ENCODE data around the gene CRHR2. TPM values are rescaled to one million over a fixed set of nuclear protein-coding genes. Genes with fewer than 3 reads are reported as not detected.

CRHR2 gene
- total and polyA plus RNA-seq, 9 donors, result 0.40 to 3.5 (median 1.9) TPM

- 72% methylated on average over 7 of the region's 8 CpGs for WGBS (ENCODE audit: insufficient coverage)
- no peaks in the 10 kb centered on the region for H3K9me3 ChIP-seq (replicated peaks; ENCODE audit: control insufficient read depth, low read depth, low read length)
- H3K4me1 ChIP-seq (ENCODE audit: control insufficient read depth, insufficient read depth, low read length), result peaks cover 8% of the 10 kb centered on the region
- H3K36me3 ChIP-seq (ENCODE audit: control insufficient read depth, insufficient read depth, low read length), result no peaks in the 10 kb centered on the region
- DNase-seq, result no peak
- no peak overlapping the region for H3K4me3 ChIP-seq (ENCODE audit: low read length)
- H3K27ac ChIP-seq (ENCODE audit: low read length), result no peak overlapping the region
- H3K27me3 ChIP-seq (ENCODE audit: control insufficient read depth, insufficient read depth, low read length), result peaks cover 3% of the 10 kb centered on the region
These were observed 17.2 kb downstream of the CRHR2 start for GRCh38 chr7:30665043-30665442.

- H3K4me1 ChIP-seq (ENCODE audit: control insufficient read depth, insufficient read depth, low read length), result peaks cover 8% of the 10 kb centered on the region
- no peaks in the 10 kb centered on the region for H3K36me3 ChIP-seq (ENCODE audit: control insufficient read depth, insufficient read depth, low read length)
- WGBS (ENCODE audit: insufficient coverage), result 84% methylated on average over 2 of the region's 2 CpGs
- no peak overlapping the region for H3K27ac ChIP-seq (ENCODE audit: low read length)
- H3K9me3 ChIP-seq (replicated peaks; ENCODE audit: control insufficient read depth, low read depth, low read length), result no peaks in the 10 kb centered on the region
- no peak overlapping the region for H3K4me3 ChIP-seq (ENCODE audit: low read length)
- no peak for DNase-seq
- peaks cover 3% of the 10 kb centered on the region for H3K27me3 ChIP-seq (ENCODE audit: control insufficient read depth, insufficient read depth, low read length)
These were observed 17.9 kb downstream of the CRHR2 start for GRCh38 chr7:30664184-30664885.

- no peak for DNase-seq
- Histone ChIP-seq H3K36me3 (ENCODE audit: control insufficient read depth, insufficient read depth, low read length) (no peaks in the 10 kb centered on the region), H3K9me3 (replicated peaks; ENCODE audit: control insufficient read depth, low read depth, low read length) (no peaks in the 10 kb centered on the region), H3K4me1 (ENCODE audit: control insufficient read depth, insufficient read depth, low read length) (peaks cover 8% of the 10 kb centered on the region), H3K27me3 (ENCODE audit: control insufficient read depth, insufficient read depth, low read length) (peaks cover 3% of the 10 kb centered on the region), H3K4me3 (ENCODE audit: low read length) (no peak overlapping the region), H3K27ac (ENCODE audit: low read length) (no peak overlapping the region)
- WGBS (ENCODE audit: insufficient coverage), result 50% methylated on average over 2 of the region's 4 CpGs
These were observed 18.8 kb downstream of the CRHR2 start for GRCh38 chr7:30663414-30663813.

- no peaks in the 10 kb centered on the region for H3K9me3 ChIP-seq (replicated peaks; ENCODE audit: control insufficient read depth, low read depth, low read length)
- H3K4me1 ChIP-seq (ENCODE audit: control insufficient read depth, insufficient read depth, low read length), result peaks cover 8% of the 10 kb centered on the region
- WGBS (ENCODE audit: insufficient coverage), result 91% methylated on average over 7 of the region's 9 CpGs
- H3K27ac ChIP-seq (ENCODE audit: low read length), result no peak overlapping the region
- no peak overlapping the region for H3K4me3 ChIP-seq (ENCODE audit: low read length)
- peaks cover 3% of the 10 kb centered on the region for H3K27me3 ChIP-seq (ENCODE audit: control insufficient read depth, insufficient read depth, low read length)
- DNase-seq, result no peak
- H3K36me3 ChIP-seq (ENCODE audit: control insufficient read depth, insufficient read depth, low read length), result no peaks in the 10 kb centered on the region
These were observed 19.8 kb downstream of the CRHR2 start for GRCh38 chr7:30662431-30662939.

- no peak for DNase-seq
- no peak overlapping the region for H3K4me3 ChIP-seq (ENCODE audit: low read length)
- H3K27ac ChIP-seq (ENCODE audit: low read length), result no peak overlapping the region
- H3K4me1 ChIP-seq (ENCODE audit: control insufficient read depth, insufficient read depth, low read length), result peaks cover 8% of the 10 kb centered on the region
- H3K36me3 ChIP-seq (ENCODE audit: control insufficient read depth, insufficient read depth, low read length), result no peaks in the 10 kb centered on the region
- WGBS (ENCODE audit: insufficient coverage), result 95% methylated on average over 4 of the region's 6 CpGs
- peaks cover 3% of the 10 kb centered on the region for H3K27me3 ChIP-seq (ENCODE audit: control insufficient read depth, insufficient read depth, low read length)
- no peaks in the 10 kb centered on the region for H3K9me3 ChIP-seq (replicated peaks; ENCODE audit: control insufficient read depth, low read depth, low read length)
These were observed 20.3 kb downstream of the CRHR2 start for GRCh38 chr7:30661926-30662325.

- H3K27me3 ChIP-seq (ENCODE audit: control insufficient read depth, insufficient read depth, low read length), result peaks cover 3% of the 10 kb centered on the region
- H3K4me1 ChIP-seq (ENCODE audit: control insufficient read depth, insufficient read depth, low read length), result peaks cover 8% of the 10 kb centered on the region
- no peak for DNase-seq
- no peak overlapping the region for H3K4me3 ChIP-seq (ENCODE audit: low read length)
- H3K36me3 ChIP-seq (ENCODE audit: control insufficient read depth, insufficient read depth, low read length), result no peaks in the 10 kb centered on the region
- H3K27ac ChIP-seq (ENCODE audit: low read length), result no peak overlapping the region
- H3K9me3 ChIP-seq (replicated peaks; ENCODE audit: control insufficient read depth, low read depth, low read length), result no peaks in the 10 kb centered on the region
- WGBS (ENCODE audit: insufficient coverage), result 77% methylated on average over 7 of the region's 16 CpGs
These were observed 21.7 kb downstream of the CRHR2 start for GRCh38 chr7:30660331-30661255.

GRCh38 chr7:30659312-30659711, 22.9 kb downstream of the CRHR2 start:
- no peak for DNase-seq
- Histone ChIP-seq H3K27ac (ENCODE audit: low read length) (no peak overlapping the region), H3K27me3 (ENCODE audit: control insufficient read depth, insufficient read depth, low read length) (peaks cover 3% of the 10 kb centered on the region), H3K9me3 (replicated peaks; ENCODE audit: control insufficient read depth, low read depth, low read length) (no peaks in the 10 kb centered on the region), H3K4me1 (ENCODE audit: control insufficient read depth, insufficient read depth, low read length) (peaks cover 8% of the 10 kb centered on the region), H3K36me3 (ENCODE audit: control insufficient read depth, insufficient read depth, low read length) (no peaks in the 10 kb centered on the region), H3K4me3 (ENCODE audit: low read length) (no peak overlapping the region)
- 67% methylated on average over 1 of the region's 3 CpGs for WGBS (ENCODE audit: insufficient coverage)

- 43% methylated on average over 2 of the region's 3 CpGs for WGBS (ENCODE audit: insufficient coverage)
These were observed 23.7 kb downstream of the CRHR2 start for GRCh38 chr7:30658479-30659074.

GRCh38 chr7:30657131-30657530, 25.1 kb downstream of the CRHR2 start:
- Histone ChIP-seq H3K9me3 (replicated peaks; ENCODE audit: control insufficient read depth, low read depth, low read length) (no peaks in the 10 kb centered on the region), H3K36me3 (ENCODE audit: control insufficient read depth, insufficient read depth, low read length) (no peaks in the 10 kb centered on the region), H3K27ac (ENCODE audit: low read length) (no peak overlapping the region), H3K4me3 (ENCODE audit: low read length) (no peak overlapping the region), H3K4me1 (ENCODE audit: control insufficient read depth, insufficient read depth, low read length) (peaks cover 8% of the 10 kb centered on the region), H3K27me3 (ENCODE audit: control insufficient read depth, insufficient read depth, low read length) (no peaks in the 10 kb centered on the region)
- DNase-seq, result no peak
- WGBS (ENCODE audit: insufficient coverage), result no CpG with 5 or more reads among the region's 2 CpGs

More at GRCh38 chr7:30658479-30659074, 23.7 kb downstream of the CRHR2 start:
- Histone ChIP-seq H3K27me3 (ENCODE audit: control insufficient read depth, insufficient read depth, low read length) (peaks cover 3% of the 10 kb centered on the region), H3K4me1 (ENCODE audit: control insufficient read depth, insufficient read depth, low read length) (peaks cover 8% of the 10 kb centered on the region), H3K9me3 (replicated peaks; ENCODE audit: control insufficient read depth, low read depth, low read length) (no peaks in the 10 kb centered on the region), H3K27ac (ENCODE audit: low read length) (no peak overlapping the region), H3K36me3 (ENCODE audit: control insufficient read depth, insufficient read depth, low read length) (no peaks in the 10 kb centered on the region), H3K4me3 (ENCODE audit: low read length) (no peak overlapping the region)
- DNase-seq, result no peak
